Pons (tissue), 1 donor: Measurements from ENCODE around the gene KPNB1.

Source experiments
- DNase-seq: peaks from one replicate; pipeline ENCODE4 v3.0.0-alpha.2; 2016; ENCODE audit warnings: low spot score

KPNB1 gene

GRCh38 chr17:47728214-47728877 is 78.6 kb downstream of the KPNB1 start:
- no peak for DNase-seq

- no peak for DNase-seq
Observed at GRCh38 chr17:47729476-47729875, 79.8 kb downstream of the KPNB1 start.

GRCh38 chr17:47730681-47731080 is 81.0 kb downstream of the KPNB1 start:
- no peak for DNase-seq

- no peak for DNase-seq
Observed at GRCh38 chr17:47731396-47731795, 81.7 kb downstream of the KPNB1 start.

- DNase-seq = no peak
Observed at GRCh38 chr17:47732399-47733046, 82.8 kb downstream of the KPNB1 start.

GRCh38 chr17:47733047-47733673 is 83.4 kb downstream of the KPNB1 start, which contains the start of gene TBX21:
TBX21 (plus strand) TSS chr17:47733236; CDS start chr17:47733455, 219 bp downstream.
- peak; percentile 3 for DNase-seq

GRCh38 chr17:47733674-47734410 is 84.1 kb downstream of the KPNB1 start:
- no peak for DNase-seq

GRCh38 chr17:47735139-47735464 is 85.4 kb downstream of the KPNB1 start:
- DNase-seq = no peak
